BLaER1 (cell line): ENCODE data around the gene ISM2.
A peak's percentile ranks its signal among the peaks of the same experiment; 100 is the strongest.

ENCODE experiments used
- H3K27ac ChIP-seq: shearing (Covaris generic); formaldehyde crosslinking; 2 replicates; pipeline ENCODE4 v1.8.1; 2022
- H3K27me3 ChIP-seq: shearing (Covaris generic); formaldehyde crosslinking; 2 replicates; pipeline ENCODE4 v1.8.1; 2022
- H3K36me3 ChIP-seq: shearing (Covaris generic); formaldehyde crosslinking; 2 replicates; pipeline ENCODE4 v1.8.1; 2022
- H3K4me1 ChIP-seq: shearing (Covaris generic); formaldehyde crosslinking; 2 replicates; pipeline ENCODE4 v1.8.1; 2022
- H3K4me2 ChIP-seq: shearing (Covaris generic); formaldehyde crosslinking; 2 replicates; pipeline ENCODE4 v1.8.1; 2022
- H3K4me3 ChIP-seq: shearing (Covaris generic); formaldehyde crosslinking; 2 replicates; pipeline ENCODE4 v1.8.1; 2022
- H3K9ac ChIP-seq: shearing (Covaris generic); formaldehyde crosslinking; 2 replicates; pipeline ENCODE4 v1.8.1; 2022
- H3K9me3 ChIP-seq: shearing (Covaris generic); formaldehyde crosslinking; 2 replicates; pipeline ENCODE4 v1.8.1; 2022
- H4K20me1 ChIP-seq: shearing (Covaris generic); formaldehyde crosslinking; 2 replicates; pipeline ENCODE4 v1.8.1; 2022
- Cebpa-rat ChIP-seq: shearing (Covaris generic); IDR thresholded peaks from 2 replicates; pipeline ENCODE4 v1.8.1; 2022

ISM2 gene

DNA sequence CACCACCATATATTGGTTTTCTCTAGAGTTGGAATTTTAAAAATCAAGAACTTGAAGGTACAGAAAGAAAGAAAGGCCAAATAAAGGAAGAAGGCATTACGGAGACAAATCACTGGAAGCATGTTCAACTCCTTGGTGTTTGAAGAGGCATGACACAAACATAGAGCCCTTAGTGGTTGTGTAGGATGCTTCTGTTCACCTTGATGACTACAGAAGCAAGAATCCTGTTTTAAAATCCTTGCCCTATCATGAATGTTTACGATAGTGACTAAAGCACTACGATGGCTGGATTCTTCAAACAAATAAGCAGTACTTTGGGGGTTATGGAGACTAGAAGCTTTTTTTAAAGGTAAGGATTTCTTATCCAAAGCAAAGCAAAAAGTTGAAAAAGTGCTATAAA lies 10.3 kb upstream of the ISM2 start:
- H3K4me3 ChIP-seq = no peak overlapping the region
- no peak for TF ChIP-seq Cebpa-rat
- peaks cover 4% of the 10 kb centered on the region for H3K9me3 ChIP-seq
- peaks cover 49% of the 10 kb centered on the region for H3K36me3 ChIP-seq
- H3K27me3 ChIP-seq = no peaks in the 10 kb centered on the region
- no peak overlapping the region for H3K27ac ChIP-seq
- no peak overlapping the region for H3K4me2 ChIP-seq
- H3K9ac ChIP-seq = no peak overlapping the region
- no peaks in the 10 kb centered on the region for H3K4me1 ChIP-seq
- no peaks in the 10 kb centered on the region for H4K20me1 ChIP-seq

DNA sequence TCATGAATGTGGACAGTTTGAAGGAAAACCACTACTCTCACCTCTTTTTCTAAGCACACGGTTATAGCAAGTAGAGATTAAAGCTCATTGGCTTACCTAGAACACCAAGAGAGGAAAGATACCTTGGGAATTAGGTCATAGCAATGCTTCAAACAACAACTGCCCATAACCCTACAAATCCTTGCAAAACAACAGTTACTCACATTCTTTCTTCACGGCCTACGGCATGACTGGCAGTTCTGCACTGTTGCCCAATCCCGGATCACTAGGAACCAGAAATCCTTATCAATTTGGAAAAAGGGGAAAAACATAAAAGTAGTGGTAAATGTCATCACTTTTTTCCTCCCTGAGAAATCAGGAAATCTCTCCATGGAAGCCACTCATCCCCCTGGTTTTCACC lies 9.6 kb upstream of the ISM2 start:
- Histone ChIP-seq H3K4me1 (no peaks in the 10 kb centered on the region), H3K4me3 (no peak overlapping the region), H3K9me3 (peaks cover 10% of the 10 kb centered on the region), H3K9ac (no peak overlapping the region), H3K27me3 (no peaks in the 10 kb centered on the region), H4K20me1 (no peaks in the 10 kb centered on the region), H3K27ac (no peak overlapping the region), H3K36me3 (peaks cover 48% of the 10 kb centered on the region), H3K4me2 (no peak overlapping the region)
- no peak for TF ChIP-seq Cebpa-rat

DNA sequence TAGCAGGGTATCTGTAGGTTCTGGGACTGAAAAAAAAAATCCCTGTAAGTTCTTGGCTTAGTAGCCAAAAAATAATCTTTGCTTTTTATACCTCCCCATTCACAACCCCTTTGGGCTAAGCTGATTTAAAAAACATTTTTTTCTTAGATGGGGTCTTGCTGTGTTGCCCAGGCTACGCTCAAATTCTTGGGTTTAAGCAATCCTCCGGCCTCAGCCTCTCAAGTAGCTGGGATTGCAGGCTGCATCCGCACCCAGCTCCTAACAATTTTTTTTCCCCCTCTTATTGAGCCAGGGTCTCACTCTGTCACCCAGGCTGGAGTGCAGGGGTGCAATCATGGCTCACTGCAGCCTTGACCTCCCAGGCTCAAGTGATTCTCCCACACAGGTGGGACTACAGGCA lies 9.1 kb upstream of the ISM2 start:
- H3K27me3 ChIP-seq = no peaks in the 10 kb centered on the region
- no peak overlapping the region for H3K4me3 ChIP-seq
- peaks cover 13% of the 10 kb centered on the region for H3K9me3 ChIP-seq
- no peak overlapping the region for H3K9ac ChIP-seq
- no peaks in the 10 kb centered on the region for H3K4me1 ChIP-seq
- no peak overlapping the region for H3K27ac ChIP-seq
- no peak overlapping the region for H3K4me2 ChIP-seq
- no peaks in the 10 kb centered on the region for H4K20me1 ChIP-seq
- no peak for TF ChIP-seq Cebpa-rat
- peaks cover 48% of the 10 kb centered on the region for H3K36me3 ChIP-seq

DNA sequence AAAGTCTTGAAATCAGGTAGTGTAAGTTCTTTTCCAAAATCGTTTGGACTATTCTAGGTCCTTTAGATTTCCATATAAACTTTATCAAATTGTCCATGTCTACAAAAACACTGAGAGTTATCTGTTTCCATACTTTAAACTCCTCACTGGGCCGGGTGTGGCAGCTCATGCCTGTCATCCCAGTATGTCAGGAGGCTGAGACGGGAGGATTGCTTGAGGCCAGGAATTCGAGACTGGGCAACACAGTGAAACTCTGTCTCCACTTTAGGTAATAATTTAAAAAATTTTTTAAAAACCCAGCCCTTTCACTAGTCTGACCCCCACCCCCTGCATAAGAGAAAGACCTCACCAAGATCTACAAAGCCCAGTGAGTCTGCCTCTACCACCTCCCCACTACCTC lies 6.4 kb upstream of the ISM2 start:
- Histone ChIP-seq H4K20me1 (peaks cover 1% of the 10 kb centered on the region; the same call in 1 of the 2 replicates), H3K9me3 (peaks cover 13% of the 10 kb centered on the region), H3K36me3 (peaks cover 22% of the 10 kb centered on the region), H3K9ac (no peak overlapping the region), H3K27ac (no peak overlapping the region), H3K27me3 (peaks cover 15% of the 10 kb centered on the region), H3K4me3 (no peak overlapping the region), H3K4me1 (no peaks in the 10 kb centered on the region), H3K4me2 (no peak overlapping the region)
- TF ChIP-seq Cebpa-rat = no peak

DNA sequence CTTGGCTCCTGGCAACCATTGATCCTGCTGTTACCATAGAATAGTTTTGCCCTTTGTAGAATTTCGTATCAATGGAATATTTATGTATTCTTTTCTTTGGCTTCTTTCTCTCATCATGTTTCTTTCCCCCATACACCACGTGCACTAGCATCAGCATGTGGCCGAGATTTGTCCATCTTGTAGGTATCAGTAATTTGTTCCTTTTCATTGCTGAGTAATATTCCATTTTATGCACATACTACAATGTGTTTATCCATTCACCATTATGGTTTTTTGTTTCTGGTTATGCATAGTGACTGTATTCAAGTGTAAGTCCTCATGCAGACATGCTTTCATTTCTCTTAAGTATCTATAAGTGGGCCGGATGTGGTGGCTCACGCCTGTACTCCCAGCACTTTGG lies 4.5 kb upstream of the ISM2 start:
- peaks cover 17% of the 10 kb centered on the region for H3K36me3 ChIP-seq
- H3K4me1 ChIP-seq = peaks cover 13% of the 10 kb centered on the region
- no peak overlapping the region for H3K27ac ChIP-seq
- H3K4me3 ChIP-seq = no peak overlapping the region
- H3K4me2 ChIP-seq = no peak overlapping the region
- peaks cover 34% of the 10 kb centered on the region for H3K27me3 ChIP-seq
- H4K20me1 ChIP-seq = peaks cover 16% of the 10 kb centered on the region
- H3K9me3 ChIP-seq = peaks cover 13% of the 10 kb centered on the region
- TF ChIP-seq Cebpa-rat = no peak
- H3K9ac ChIP-seq = no peak overlapping the region

DNA sequence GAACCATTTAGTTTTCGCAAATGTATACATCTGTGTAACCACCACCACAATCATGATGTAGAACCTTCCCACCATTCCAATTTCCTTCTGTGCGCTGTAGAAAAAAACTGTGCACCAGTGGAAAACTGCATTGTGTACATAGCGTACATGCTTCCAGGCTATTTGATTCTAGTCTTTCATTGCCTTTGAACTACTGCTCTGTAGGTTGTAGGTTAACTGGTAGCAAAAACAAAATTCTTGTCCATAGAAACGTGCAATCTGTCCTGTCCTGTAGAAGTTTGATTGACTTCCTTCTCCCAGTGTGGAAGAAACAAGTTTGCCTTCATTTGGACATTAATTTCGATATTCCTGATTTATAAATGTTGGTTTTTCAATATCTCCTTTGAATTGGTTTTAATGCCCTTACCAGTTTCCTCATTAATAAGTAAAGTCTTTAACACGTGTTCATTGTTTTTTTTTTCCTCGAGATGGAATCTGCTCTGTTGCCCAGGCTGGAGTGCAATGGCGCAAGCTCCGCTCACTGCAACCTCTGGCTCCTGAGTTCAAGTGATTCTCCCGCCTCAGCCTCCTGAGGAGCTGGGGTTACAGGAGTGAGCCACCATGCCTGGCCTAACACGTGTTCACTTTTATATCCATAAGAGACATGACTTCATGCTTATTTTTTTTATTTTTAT lies 3.6 kb upstream of the ISM2 start:
- no peak overlapping the region for H3K4me2 ChIP-seq
- peaks cover 13% of the 10 kb centered on the region for H3K9me3 ChIP-seq
- H3K27ac ChIP-seq = no peak overlapping the region
- peaks cover 42% of the 10 kb centered on the region for H3K27me3 ChIP-seq
- peaks cover 19% of the 10 kb centered on the region for H4K20me1 ChIP-seq
- TF ChIP-seq Cebpa-rat = no peak
- H3K9ac ChIP-seq = no peak overlapping the region
- peaks cover 18% of the 10 kb centered on the region for H3K4me1 ChIP-seq
- no peak overlapping the region for H3K4me3 ChIP-seq
- peaks cover 8% of the 10 kb centered on the region; the same call in 1 of the 2 replicates for H3K36me3 ChIP-seq

DNA sequence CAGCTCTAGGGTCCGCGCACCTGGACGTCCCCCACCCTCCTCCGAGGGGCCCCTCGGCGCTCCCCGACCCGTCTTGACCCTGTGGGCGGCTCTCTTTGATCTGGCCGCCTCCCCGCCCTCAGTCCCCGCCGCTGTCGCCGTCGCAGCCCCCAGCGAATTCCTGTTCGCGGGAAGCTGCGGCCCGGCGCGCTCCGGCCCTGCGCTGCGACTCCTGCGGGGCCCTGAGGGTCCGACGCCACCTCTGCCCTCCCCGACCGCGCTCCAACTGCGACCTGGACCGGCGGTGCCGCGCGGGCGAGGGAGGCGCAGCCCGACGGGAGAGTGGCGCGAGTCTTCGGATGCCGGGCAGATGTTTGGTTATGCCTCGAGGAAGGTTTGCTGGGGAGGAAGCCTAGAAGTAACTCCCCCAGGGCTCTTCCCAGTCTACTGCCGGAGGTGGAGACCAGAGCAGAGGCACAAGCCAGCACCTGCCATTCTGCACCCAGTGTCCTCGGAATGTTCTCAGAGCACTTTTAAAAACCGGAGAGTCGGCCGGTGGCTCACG lies 440 bp upstream of the ISM2 start:
- no peak overlapping the region for H3K27ac ChIP-seq
- no peak for TF ChIP-seq Cebpa-rat
- peaks cover 19% of the 10 kb centered on the region for H4K20me1 ChIP-seq
- H3K9ac ChIP-seq = peak overlapping the region; percentile 38; the same call in 1 of the 2 replicates
- H3K27me3 ChIP-seq = peaks cover 48% of the 10 kb centered on the region
- peaks cover 33% of the 10 kb centered on the region for H3K4me1 ChIP-seq
- H3K36me3 ChIP-seq = no peaks in the 10 kb centered on the region
- peaks cover 11% of the 10 kb centered on the region for H3K9me3 ChIP-seq
- H3K4me2 ChIP-seq = peak overlapping the region; percentile 98
- peak overlapping the region; percentile 69 for H3K4me3 ChIP-seq

DNA sequence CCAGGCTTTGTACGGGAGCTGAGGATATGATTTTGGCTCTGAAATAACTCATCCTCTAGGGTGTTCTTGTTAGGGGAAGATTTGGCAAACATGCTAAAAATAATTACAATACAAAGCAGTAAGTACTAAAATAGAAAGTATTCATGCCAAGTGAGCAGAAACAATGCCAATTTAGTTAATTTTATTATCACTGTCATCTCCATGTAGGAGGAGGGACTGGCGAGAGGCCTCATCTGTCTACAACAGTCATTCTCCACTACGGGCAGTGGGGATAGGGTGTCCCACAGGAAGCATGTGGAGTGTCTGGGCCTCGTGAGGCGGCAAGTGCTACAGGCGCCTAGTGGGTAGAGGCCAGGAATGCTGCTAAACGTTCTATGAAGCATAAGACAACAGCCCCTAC lies 3.3 kb downstream of the ISM2 start:
- peak overlapping the region; percentile 70 for H3K4me2 ChIP-seq
- no peak overlapping the region for H3K27ac ChIP-seq
- TF ChIP-seq Cebpa-rat = no peak
- no peaks in the 10 kb centered on the region for H3K36me3 ChIP-seq
- H3K4me1 ChIP-seq = peaks cover 33% of the 10 kb centered on the region
- no peaks in the 10 kb centered on the region for H3K9me3 ChIP-seq
- no peak overlapping the region for H3K9ac ChIP-seq
- peaks cover 36% of the 10 kb centered on the region for H3K27me3 ChIP-seq
- peaks cover 19% of the 10 kb centered on the region for H4K20me1 ChIP-seq
- no peak overlapping the region for H3K4me3 ChIP-seq

DNA sequence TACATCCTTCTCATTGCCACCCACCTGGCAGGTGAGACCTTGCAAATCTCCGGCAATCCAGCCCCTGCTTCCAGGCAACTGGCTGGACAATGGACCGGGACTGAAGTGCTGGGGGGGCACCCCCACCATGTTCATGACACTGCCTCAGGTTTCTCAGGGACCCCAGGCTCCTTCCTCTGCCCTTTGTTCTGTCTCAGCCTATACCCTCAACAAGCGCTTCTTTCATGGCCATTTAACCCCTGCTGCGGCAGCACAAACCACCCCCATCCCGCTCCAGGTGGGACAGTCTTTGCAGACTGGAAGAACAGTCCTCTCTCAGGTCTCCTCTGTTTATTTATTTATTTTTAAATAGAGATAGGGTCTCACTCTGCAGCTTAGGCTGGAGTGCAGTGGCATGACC lies 7.6 kb downstream of the ISM2 start:
- H3K4me1 ChIP-seq = peaks cover 30% of the 10 kb centered on the region
- H3K4me3 ChIP-seq = no peak overlapping the region
- H3K9me3 ChIP-seq = no peaks in the 10 kb centered on the region
- H4K20me1 ChIP-seq = no peaks in the 10 kb centered on the region
- H3K27me3 ChIP-seq = no peaks in the 10 kb centered on the region
- H3K4me2 ChIP-seq = no peak overlapping the region
- no peaks in the 10 kb centered on the region for H3K36me3 ChIP-seq
- no peak overlapping the region for H3K27ac ChIP-seq
- TF ChIP-seq Cebpa-rat = no peak
- H3K9ac ChIP-seq = no peak overlapping the region

DNA sequence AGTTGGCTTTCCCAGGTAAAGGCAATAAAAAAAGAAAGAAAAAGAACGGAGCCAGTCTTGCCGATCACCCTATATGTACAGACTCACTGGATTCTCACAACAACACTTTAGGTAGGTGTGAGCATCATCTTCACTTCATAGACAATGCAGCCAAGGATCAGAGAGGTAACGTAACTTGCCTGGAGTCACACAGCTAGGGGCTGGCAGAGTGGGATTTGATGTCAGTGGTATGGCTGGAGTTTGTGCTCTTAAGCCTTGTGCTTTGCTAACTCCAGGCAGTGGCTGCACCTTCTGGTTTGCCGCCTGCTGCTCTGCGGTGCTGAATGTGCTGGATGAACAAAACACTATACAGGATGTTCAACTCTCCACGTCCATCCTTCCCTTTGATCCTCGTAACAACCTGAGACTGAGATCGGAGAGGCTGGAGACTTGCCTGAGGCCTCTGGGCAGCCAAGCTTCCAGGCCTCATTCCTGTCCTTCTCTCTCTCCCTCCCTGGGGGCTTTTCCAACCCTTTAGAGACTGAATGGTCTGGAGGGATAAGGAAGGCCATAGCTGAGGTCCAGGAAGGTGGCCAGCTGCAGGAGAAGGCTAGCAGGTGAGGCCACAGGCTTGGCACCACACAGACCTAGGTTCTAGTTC lies 8.1 kb downstream of the ISM2 start:
- Histone ChIP-seq H4K20me1 (no peaks in the 10 kb centered on the region), H3K4me3 (no peak overlapping the region), H3K4me2 (no peak overlapping the region), H3K4me1 (peaks cover 24% of the 10 kb centered on the region), H3K27me3 (no peaks in the 10 kb centered on the region), H3K27ac (no peak overlapping the region), H3K36me3 (no peaks in the 10 kb centered on the region), H3K9ac (no peak overlapping the region), H3K9me3 (no peaks in the 10 kb centered on the region)
- no peak for TF ChIP-seq Cebpa-rat
